Activated gamma-delta T cell treated with anti-CD3 and anti-CD28 coated beads, Interleukin-2, amount 50 U/mL, for 16 hours (primary cell): ENCODE measurements around the gene TXNDC12.
A peak's percentile ranks its signal among the peaks of the same experiment; 100 is the strongest.
"Not testable (repeated sequence)": the region's sequence is repeated elsewhere in the genome, so short reads cannot be mapped to it uniquely, and the experiment has no call there.

ENCODE experiments used
- DNase-seq: peaks from one replicate; pipeline ENCODE4 v3.0.0-alpha.2; 2020; ENCODE audit warnings: low read depth

The TXNDC12 gene

GRCh38 chr1:52055066-52055865 is at the start of gene TXNDC12:
Gene TXNDC12 (minus strand): TSS chr1:52055191. CDS start chr1:52055096, 95 bp downstream.
- peak; percentile 38 for DNase-seq

- DNase-seq, result no peak
These were observed 47.5 kb upstream of the TXNDC12 start for GRCh38 chr1:52102336-52103013.

GRCh38 chr1:52098139-52098871 is 43.3 kb upstream of the TXNDC12 start:
- DNase-seq, result no peak

- no peak for DNase-seq
These were observed 41.2 kb upstream of the TXNDC12 start for GRCh38 chr1:52096216-52096615.

- not testable (repeated sequence) for DNase-seq
These were observed 39.3 kb upstream of the TXNDC12 start for GRCh38 chr1:52094300-52094699.

GRCh38 chr1:52087892-52088291 is 32.9 kb upstream of the TXNDC12 start:
- DNase-seq, result not testable (repeated sequence)

GRCh38 chr1:52080014-52080415 is 25.0 kb upstream of the TXNDC12 start:
- DNase-seq, result no peak

GRCh38 chr1:52077277-52077676 is 22.3 kb upstream of the TXNDC12 start:
- DNase-seq, result not testable (repeated sequence)

GRCh38 chr1:52072291-52072690 is 17.3 kb upstream of the TXNDC12 start:
- no peak for DNase-seq

- DNase-seq, result no peak
These were observed 15.7 kb upstream of the TXNDC12 start for GRCh38 chr1:52070704-52071103.

GRCh38 chr1:52063192-52063591 is 8.2 kb upstream of the TXNDC12 start:
- DNase-seq, result no peak

GRCh38 chr1:52060822-52061221 is 5.8 kb upstream of the TXNDC12 start:
- DNase-seq, result no peak

- no peak for DNase-seq
These were observed 4.9 kb upstream of the TXNDC12 start for GRCh38 chr1:52059888-52060287.

- DNase-seq, result no peak
These were observed 4.3 kb upstream of the TXNDC12 start for GRCh38 chr1:52059321-52059720.

GRCh38 chr1:52057876-52058415 is 3.0 kb upstream of the TXNDC12 start:
- DNase-seq, result no peak

- no peak for DNase-seq
These were observed 2.3 kb upstream of the TXNDC12 start for GRCh38 chr1:52057255-52057654.

GRCh38 chr1:52056937-52057231 is 1.9 kb upstream of the TXNDC12 start:
- no peak for DNase-seq

- DNase-seq, result peak; percentile 91
These were observed 1.4 kb upstream of the TXNDC12 start, which contains the start of gene BTF3L4 for GRCh38 chr1:52056163-52056936. Gene BTF3L4 (plus strand): TSS chr1:52056295. CDS start chr1:52059848, 3,553 bp downstream.

- DNase-seq, result no peak
These were observed 823 bp upstream of the TXNDC12 start for GRCh38 chr1:52055866-52056162.

GRCh38 chr1:52054496-52055065 is 410 bp downstream of the TXNDC12 start:
- no peak for DNase-seq

- no peak for DNase-seq
These were observed 1.1 kb downstream of the TXNDC12 start for GRCh38 chr1:52053862-52054261.

- not testable (repeated sequence) for DNase-seq
These were observed 5.7 kb downstream of the TXNDC12 start for GRCh38 chr1:52049337-52049736.
